Measurements from ENCODE around the gene ILDR1.
"Not testable (repeated sequence)": the region's sequence is repeated elsewhere in the genome, so short reads cannot be mapped to it uniquely, and the experiment has no call there.

The ILDR1 gene

DNA sequence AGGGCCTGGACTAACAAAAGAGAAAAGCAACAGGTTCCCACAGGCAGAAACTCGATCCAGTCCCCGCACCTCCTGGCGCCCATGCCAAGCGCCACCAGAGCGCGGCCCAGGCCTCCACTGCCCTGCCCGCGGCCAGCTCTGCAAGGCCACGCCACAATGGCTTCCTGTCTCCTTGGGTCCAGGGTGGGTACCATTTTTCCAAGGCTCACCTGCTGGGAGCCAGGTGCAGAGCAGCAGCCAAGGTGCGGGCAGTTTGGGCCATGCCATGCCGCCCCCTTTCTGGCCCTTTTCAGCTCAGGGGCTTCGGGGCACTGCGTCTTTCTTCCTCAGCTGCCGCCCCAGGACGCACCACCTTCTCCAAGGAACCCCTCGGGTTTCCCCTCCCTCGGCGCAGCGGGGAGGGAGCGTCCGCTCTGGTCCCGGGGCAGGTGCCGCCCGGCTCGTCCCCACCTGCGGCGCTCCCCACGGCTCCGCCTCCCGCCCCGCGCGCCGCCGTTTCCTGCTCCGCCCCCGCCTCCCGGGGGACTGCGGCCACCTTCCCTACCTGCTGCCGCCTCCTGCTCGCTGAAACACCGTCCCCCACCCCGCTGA lies at the start of gene ILDR1:
TSS of gene ILDR1 (minus strand) at position 437 of the 591 bp plus-strand sequence. CDS start at position 267, 170 bp downstream.
- DNase-seq (ENCODE audit: low read depth in 2 of 2): no peak

- DNase-seq (ENCODE audit: low read depth in 2 of 2): no peak
Observed at GRCh38 chr3:122067588-122068240, 45.7 kb upstream of the ILDR1 start.

DNA sequence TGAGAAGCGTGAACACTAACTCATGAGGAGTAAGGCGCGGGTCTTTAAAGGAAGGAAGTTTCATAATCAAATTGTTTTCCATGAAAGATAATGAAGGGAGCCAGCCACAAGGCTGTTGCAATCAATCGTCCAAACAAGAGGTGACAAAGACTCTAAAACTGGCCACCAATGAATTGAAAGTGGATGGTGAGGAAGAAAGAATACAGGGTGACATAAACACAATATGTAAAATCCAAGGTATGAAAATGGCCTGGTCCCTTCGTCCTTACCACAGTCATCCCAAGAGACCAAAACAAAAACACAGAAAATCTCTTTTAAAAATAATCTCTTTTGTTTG lies 45.1 kb upstream of the ILDR1 start:
- DNase-seq (ENCODE audit: low read depth in 2 of 2): no peak

- no peak for DNase-seq (ENCODE audit: low read depth in 2 of 2)
Observed at GRCh38 chr3:122066331-122067213, 44.5 kb upstream of the ILDR1 start.

GRCh38 chr3:122064326-122064725 lies 42.3 kb upstream of the ILDR1 start:
- DNase-seq (ENCODE audit: low read depth in 2 of 2): no peak

DNA sequence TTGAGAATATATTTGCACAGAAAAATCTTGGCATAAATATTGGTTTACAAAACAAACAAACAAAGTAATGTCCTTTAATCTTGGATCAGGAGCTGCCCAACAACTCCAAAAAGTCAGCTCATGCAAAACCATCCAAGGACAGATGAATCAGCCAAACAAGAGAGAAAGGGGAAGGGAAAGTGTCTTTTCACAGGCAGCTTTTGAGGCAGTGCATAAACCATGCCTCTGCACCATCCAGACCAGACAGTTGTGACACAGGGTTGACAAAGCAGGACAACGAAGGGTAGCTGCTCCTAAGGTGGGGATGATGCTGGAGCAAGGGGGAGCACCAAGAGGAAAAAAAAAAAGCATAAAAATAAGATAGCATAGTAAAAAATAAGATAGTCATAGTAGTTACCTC lies 41.9 kb upstream of the ILDR1 start:
- no peak for DNase-seq (ENCODE audit: low read depth in 2 of 2)

DNA sequence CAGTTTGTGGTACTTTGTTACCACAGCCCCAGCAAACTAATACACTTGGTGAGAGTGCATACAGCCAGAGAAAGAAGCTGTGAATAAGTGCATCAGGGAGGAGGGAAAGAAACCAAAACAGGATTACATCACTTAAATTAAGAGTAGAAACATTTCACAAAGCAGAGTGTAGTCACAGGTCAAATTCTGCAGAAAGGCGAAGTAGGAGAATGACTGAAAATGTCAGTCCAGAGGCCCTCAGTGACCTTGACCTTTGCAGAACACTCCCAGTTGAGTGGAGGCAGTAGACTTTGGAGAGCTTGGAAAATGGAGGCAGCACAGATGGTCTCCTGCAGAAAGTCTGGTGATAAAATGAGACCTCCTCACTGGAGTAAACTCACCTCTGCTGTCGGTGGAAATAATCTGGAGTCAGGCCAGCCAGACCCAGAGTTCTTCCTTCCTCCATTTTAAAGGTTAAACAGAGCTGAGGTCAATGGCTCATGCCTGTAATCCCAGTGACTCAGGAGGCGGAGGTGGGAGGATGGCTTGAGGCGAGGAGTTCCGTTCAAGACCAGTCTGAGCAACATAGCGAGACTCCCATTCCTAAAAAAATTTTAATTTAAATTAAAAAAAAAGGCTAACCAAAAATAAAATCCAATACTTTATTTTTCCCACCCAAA lies 38.1 kb upstream of the ILDR1 start:
- DNase-seq (ENCODE audit: low read depth in 2 of 2): no peak

- DNase-seq (ENCODE audit: low read depth in 2 of 2): no peak
Observed at GRCh38 chr3:122058294-122058693, 36.2 kb upstream of the ILDR1 start.

DNA sequence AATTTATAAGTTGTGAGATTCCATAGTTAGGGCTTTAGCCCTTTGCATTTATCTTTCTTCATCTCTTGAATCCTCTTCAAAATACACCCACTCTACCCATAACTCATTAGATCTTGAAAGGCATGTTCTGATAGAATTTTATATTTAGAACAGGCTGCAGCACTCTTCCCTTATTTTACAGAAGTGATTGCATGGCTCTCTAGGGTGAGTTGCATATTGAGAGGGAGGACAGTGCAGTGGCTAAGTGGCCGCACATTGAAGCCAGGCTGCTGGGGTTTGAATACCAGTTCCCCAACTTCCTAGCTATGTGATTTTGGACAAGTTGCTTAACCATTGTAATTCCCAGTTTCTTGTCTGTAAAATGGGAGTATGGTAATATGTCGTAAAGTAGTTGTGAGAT lies 35.6 kb upstream of the ILDR1 start:
- no peak for DNase-seq (ENCODE audit: low read depth in 2 of 2)

GRCh38 chr3:122055215-122055614 lies 33.2 kb upstream of the ILDR1 start, which contains the start of gene CD86:
CD86 (plus strand) TSS chr3:122055362; CDS start chr3:122055490, 128 bp downstream.
- no peak for DNase-seq (ENCODE audit: low read depth in 2 of 2)

DNA sequence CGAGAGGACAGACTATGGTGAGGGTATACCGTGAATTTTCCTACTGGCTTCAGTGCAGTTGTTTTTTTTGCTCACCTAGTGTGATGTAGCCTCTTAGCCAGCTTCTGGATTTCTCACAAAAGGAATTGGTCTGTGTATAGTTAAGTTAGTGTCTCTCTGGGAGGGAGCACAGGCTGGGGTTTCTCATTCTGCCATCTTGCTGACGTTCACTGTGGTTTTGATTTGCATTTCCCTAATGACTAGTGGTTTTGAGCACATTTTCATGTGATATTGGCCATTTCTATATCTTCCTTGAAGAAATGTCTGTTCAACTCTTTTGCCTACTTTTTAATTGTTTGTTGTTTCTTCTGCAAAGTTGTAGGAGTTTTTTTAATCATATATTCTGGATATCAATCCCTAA lies 30.9 kb upstream of the ILDR1 start:
- no peak for DNase-seq (ENCODE audit: low read depth in 2 of 2)

- not testable (repeated sequence) for DNase-seq (ENCODE audit: low read depth in 2 of 2)
Observed at GRCh38 chr3:122047773-122048172, 25.7 kb upstream of the ILDR1 start.

DNA sequence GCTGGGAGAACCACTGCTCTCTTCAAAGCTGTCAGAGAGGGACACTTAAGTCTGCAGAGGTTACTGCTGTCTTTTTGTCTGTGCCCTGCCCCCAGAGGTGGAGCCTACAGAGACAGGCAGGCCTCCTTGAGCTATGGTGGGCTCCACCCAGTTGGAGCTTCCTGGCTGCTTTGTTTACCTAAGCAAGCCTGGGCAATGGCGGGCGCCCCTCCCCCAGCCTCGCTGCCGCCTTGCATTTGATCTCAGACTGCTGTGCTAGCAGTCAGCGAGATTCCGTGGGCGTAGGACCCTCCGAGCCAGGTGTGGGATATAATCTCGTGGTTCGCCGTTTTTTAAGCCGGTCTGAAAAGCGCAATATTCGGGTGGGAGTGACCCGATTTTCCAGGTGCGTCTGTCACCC lies 25.2 kb upstream of the ILDR1 start:
- not testable (repeated sequence) for DNase-seq (ENCODE audit: low read depth in 2 of 2)

- DNase-seq (ENCODE audit: low read depth in 2 of 2): no peak
Observed at GRCh38 chr3:122033023-122033422, 11.0 kb upstream of the ILDR1 start.

DNA sequence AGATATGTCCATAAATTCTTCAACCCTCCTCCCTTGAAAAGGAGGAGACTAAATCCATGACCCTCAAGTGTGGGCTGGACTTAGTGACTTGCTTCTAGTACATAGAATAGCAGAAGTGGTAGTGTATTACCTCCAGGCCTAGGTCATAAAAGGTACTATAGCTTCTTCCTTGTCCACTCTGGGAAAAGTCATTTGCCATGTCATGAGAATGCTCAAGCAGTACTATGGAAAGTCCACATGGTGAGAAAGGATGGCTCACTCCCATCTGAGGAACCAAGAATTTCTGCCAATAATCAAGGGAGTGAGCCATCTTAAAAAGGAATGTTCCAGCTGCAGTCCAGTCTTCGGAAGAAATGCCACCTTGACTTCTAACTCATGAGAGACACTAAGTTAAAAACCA lies 10.5 kb upstream of the ILDR1 start:
- no peak for DNase-seq (ENCODE audit: low read depth in 2 of 2)

GRCh38 chr3:122031123-122031468 lies 9.0 kb upstream of the ILDR1 start:
- DNase-seq (ENCODE audit: low read depth in 2 of 2): no peak

DNA sequence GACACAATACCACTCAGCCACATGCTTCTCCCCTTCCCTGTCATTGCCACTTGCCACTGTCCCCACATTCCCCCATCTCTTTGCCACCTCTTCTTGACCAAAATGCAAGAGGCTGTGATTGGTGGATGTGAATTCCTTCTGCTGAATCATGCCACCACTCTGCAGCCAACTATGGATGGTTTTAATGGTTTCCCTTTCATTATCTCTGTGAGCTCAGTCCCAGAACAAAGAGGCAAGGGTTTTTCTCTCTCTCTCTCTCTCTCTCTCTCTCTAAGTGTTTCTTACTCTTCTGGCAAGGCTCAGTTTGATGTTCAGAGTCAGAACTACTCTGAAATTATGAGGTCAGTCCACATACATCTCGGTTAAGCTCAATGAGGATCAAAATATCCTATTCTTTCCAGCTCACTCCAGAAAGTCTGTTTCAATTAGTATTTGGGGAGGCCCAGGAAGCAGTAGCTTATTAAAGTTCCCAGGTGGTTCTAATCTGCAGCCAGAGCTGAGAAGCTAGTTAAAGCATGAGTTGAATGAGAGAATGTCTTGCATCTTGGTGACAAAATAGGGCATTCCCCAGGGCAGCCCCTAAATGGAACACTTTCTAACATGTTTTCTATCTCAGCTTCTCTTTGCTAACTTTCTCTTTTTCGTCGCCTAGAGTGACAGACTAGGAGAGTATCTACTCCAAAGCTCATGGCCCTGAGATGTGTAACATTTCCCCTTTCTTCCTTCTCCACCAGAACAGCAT lies 8.5 kb upstream of the ILDR1 start:
- DNase-seq (ENCODE audit: low read depth in 2 of 2): no peak

DNA sequence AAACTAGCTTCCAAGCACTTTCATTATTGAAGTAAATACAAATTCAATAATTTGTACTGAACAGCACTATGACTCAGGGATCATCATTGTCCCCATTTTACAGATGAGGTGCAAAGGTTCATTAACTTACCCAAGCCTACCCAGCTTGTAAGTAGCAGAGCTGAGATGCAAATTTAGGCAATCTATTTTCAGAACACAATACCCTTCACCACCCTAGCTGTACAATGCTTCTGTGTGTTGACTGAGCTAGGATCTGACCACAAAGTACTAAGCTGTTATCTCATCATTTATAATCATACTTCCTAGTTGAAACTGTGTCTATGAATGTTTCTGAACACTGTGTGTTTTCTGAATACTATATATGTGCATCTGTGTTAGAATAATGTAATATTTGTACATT lies 3.2 kb upstream of the ILDR1 start:
- no peak for DNase-seq (ENCODE audit: low read depth in 2 of 2)

DNA sequence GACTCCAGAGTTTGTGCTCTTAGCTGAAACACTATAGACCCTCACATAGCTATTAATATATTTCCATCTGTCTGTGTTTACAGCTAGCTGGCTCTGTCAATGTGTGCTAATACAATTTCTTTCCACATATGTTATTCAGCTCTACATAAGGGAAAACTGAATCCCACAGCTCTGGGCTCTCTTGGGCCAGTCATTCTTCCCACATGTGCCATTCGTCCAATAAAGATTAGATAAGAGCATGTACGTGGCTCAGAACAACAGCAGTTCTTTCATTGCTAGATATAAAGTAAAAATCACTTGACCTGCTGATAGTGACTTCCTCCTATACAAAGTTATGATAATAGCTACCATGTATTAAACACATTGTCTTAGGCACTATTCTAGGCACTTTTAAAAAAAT lies 2.8 kb upstream of the ILDR1 start:
- DNase-seq (ENCODE audit: low read depth in 2 of 2): no peak

- no peak for DNase-seq (ENCODE audit: low read depth in 2 of 2)
Observed at GRCh38 chr3:122023335-122023910, 1.4 kb upstream of the ILDR1 start.

- no peak for DNase-seq (ENCODE audit: low read depth in 2 of 2)
Observed at GRCh38 chr3:122021037-122021436, 1.0 kb downstream of the ILDR1 start.
